B cell (primary cell): Measurements from ENCODE around the gene FRMD4A.

Experiments used
- EZH2 ChIP-seq: IDR thresholded peaks from 2 replicates; pipeline ENCODE4 v1.6.1; 2012; ENCODE audit warnings: borderline replicate concordance, low read depth, mild to moderate bottlenecking, moderate library complexity, low read length; ENCODE audit not compliant: insufficient read depth, poor library complexity, severe bottlenecking
- TF ChIP-seq, protein P1 (sequence below): fragments of 200-600 bp; IDR thresholded peaks from one replicate; pipeline ENCODE4 v1.8.0; 2022; ENCODE audit warnings: antibody characterized with exemption, mild to moderate bottlenecking

DNA sequence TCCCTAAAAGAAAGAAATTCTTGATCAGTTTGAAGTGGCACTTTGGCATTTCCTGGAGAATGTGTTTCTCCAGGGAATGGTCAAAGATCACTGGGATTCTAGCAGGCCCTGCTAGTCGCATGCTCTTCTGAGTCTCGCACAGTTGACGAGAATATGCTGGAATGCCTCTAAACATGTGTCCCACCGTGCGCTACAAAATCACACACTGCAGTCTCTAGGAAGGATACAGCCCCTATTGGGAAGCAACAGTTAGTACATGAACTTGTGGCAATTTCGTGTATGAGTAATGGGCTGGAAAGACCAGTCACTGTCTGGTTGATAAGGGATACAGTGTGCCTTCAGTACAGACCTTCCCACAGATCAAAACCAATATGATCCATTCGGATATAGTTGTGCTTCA lies 486.1 kb downstream of the FRMD4A start:
- TF ChIP-seq, protein P1, sequence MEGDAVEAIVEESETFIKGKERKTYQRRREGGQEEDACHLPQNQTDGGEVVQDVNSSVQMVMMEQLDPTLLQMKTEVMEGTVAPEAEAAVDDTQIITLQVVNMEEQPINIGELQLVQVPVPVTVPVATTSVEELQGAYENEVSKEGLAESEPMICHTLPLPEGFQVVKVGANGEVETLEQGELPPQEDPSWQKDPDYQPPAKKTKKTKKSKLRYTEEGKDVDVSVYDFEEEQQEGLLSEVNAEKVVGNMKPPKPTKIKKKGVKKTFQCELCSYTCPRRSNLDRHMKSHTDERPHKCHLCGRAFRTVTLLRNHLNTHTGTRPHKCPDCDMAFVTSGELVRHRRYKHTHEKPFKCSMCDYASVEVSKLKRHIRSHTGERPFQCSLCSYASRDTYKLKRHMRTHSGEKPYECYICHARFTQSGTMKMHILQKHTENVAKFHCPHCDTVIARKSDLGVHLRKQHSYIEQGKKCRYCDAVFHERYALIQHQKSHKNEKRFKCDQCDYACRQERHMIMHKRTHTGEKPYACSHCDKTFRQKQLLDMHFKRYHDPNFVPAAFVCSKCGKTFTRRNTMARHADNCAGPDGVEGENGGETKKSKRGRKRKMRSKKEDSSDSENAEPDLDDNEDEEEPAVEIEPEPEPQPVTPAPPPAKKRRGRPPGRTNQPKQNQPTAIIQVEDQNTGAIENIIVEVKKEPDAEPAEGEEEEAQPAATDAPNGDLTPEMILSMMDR: no peak
- TF ChIP-seq EZH2: no peak
